COLO668 (cell line): ENCODE data around the gene DUSP16.
"Not testable (repeated sequence)": the region's sequence is repeated elsewhere in the genome, so short reads cannot be mapped to it uniquely, and the experiment has no call there.

ENCODE experiments used
- DNase-seq: peaks from one replicate; lab custom pipeline; 2025; ENCODE audit not compliant: unreplicated experiment; lab: John Stamatoyannopoulos, UW

The DUSP16 gene

DNA sequence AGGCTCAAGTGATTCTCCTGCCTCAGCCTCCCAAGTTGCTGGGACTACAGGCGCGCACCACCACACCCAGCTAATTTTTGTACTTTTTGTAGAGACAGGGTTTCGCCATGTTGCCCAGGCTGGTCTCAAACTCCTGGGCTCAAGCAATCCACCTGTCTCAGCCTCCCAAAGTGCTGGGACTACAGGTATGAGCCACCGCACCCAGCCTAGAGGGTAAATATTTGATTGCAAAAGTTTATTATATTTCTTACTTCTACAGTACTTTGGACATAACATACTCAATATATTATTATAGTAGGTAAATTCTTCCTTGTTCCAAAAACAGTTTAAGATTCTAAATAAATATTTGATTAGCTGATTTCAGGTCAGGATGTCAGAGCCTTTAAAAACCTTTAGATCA, 40.0 kb downstream of the DUSP16 start:
- not testable (repeated sequence) for DNase-seq

DNA sequence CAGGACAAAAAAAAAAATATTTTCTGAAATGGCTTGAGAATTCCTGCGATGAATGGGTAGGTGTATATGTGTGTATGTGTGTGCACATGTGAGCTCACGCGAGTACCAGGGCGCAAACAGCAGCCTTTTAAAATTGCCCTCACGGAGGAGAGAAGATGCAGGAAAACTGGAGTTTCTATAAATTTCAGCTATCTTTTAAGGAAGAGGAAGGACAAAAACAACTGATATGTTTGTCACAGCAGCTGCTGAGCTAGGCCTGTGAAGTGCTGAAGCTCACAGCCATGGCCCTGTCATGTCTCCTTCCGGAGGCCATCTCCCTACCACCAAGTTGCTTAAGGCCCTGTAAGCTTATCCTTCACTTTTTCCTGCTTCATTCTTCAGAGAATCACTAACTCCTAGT, 40.8 kb downstream of the DUSP16 start:
- no peak for DNase-seq

DNA sequence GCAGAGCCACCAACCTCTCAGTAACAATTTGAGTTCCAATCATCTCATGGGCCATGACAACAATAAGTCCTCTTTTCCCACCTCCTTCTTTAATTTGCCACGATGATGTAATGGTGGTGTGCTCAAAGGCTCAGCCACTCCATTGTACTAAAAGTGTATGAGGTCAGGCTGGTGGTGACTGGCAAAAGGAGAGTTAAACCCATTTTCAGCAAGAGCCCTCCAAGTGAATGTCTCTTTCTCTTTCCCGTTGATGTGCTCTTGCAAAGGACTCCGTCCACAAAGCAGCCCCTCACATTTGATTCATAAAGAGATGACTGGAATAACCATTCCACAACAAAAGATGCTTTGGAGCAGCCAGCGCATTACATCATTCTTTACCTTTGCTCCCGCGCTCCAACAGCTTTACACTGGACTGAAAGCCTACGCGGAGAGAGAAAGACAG, 41.6 kb downstream of the DUSP16 start:
- DNase-seq: no peak

DNA sequence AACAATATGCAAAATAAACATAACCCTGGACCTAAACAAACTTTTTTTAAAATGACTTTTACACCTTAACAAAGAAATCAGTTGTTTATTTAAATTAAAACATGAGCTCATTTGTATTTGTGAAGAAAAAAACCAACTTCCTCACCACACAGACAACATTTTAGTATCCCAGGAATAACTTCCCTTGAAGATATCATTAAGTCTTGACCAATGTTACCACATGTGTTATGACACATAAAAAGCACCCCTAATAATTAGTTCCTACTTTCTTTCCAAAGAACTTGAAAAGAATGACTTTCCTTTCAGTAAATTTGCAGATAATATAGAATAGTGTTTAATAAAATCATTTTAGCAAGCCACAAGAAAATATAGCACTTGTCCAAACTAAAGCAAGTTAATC, 42.4 kb downstream of the DUSP16 start:
- DNase-seq: no peak

DNA sequence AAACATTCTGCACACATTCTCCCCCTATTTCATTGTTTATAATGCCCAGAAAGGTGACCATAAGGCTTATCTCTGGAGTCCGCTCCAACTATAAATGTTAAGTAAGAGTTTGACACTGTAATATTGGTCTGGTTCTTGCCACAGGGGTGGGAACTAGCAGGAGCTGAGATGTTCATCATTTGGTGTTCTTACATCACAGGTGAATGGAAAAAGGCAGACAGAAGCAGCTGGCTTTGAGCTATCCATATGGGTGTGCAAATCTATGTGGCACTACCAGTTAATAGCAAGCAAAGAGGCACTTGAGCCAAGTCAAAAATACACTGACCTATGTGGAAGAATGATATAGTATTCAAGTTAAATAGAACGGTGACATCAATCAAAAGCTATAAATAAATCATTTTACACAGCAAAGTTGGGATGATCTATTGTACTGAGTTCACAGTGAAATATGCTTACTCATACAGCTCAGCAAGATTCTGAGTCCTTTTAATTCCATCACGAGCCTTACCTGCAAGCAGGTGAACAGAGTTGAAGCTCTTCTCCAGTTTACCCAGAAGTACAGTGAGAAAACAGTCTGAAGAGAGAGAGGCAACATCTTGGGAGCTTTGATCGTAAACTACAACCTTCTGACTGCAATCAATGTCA, 43.2 kb downstream of the DUSP16 start:
- DNase-seq: no peak

DNA sequence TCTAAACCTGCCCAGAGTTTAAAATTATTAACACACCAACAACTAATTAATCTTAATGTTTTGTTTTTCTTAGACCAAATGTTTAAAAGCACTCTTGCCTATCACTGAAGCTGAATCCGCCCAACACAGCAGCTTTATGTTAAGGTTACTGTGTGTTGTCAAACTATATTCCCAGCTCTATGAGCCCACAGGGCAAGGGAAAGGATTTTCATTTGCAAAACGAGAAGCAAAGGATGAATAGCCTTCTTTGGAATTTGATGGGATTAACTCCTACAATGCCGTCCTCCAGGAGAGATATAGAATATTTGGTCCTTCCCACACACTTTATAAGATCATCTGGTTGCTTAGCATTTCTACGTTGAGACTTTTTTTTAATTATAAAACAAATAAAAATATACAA, 43.7 kb downstream of the DUSP16 start:
- no peak for DNase-seq

DNA sequence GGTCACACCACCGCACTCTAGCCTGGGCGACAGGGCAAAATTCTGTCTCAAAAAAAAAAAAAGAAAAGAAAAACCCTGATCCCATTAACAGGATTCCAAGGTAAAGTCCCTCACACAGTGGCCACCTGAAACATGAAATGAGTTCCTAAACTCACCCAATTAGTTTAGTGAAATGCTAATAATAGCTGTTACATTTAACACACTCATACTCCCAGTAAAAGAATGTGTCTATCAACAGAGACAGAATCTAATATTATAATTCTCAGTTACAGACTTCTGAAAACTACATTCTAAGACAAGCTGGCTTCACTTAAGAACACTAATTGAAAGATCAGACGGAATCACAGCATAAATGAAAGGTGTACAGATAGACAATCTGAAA, 44.2 kb downstream of the DUSP16 start:
- no peak for DNase-seq

DNA sequence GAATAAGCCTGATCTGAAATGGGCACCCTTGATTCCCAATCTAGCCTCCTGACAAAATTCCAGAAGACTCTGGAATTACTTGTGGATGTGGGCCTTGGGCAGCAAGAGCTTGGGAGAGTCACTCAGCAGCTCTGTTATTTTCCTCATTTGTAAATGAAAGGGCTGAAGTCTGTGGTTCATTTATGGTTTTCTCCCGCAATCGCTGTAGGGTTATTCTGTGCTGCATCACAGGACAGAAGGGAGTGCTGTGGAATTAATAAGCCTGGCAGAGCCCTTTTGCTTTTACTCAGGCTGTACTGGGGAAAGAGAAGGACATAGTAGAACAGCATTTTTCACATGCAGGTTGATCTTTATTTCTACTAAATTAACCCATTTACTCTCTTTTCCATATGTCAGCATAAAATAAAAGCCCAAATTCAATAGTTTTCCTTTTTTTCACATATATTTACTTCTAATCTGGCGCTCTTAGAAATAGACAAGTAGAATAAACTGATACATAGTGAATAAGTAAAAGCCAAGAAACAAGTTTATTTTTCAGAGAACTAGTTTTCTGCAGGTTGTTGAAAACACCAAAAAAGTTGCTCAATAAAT, 49.2 kb downstream of the DUSP16 start:
- no peak for DNase-seq

DNA sequence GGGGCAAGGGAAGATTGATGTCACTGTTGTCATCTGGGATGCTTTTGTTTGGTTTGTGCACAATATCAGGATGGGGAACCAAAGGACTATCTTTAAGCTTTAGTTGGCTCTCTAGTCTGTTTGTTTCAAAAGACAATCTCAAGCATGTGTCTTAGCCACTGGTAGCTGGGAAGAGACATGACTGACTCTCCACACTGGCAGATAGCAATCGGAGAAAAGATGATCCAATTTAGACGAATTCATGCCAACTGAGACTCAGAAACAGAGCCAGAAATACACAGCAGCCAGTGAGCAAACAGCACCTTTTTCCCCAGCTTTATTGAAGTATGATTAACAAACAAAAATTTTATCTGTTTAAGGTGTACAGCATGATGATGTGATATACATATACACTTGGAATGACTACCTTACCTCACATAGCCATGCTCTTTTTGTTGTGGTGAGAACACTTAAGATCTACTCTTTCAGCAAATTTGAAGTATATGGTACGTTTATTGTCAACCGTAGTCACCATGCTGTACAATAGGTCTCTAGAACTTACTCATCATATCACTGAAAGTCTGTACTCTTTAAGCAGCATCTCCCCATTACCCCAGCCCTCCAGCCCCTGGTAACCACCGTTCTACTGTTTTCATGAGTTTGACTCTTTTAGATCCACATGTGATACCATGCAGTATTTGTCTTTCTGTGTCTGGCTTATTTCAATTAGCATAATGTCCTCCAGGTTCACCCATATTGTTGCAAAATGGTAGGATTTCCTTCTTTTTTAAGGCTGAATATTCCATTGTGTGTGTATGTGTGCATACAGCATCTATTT, 50.6 kb downstream of the DUSP16 start:
- no peak for DNase-seq

DNA sequence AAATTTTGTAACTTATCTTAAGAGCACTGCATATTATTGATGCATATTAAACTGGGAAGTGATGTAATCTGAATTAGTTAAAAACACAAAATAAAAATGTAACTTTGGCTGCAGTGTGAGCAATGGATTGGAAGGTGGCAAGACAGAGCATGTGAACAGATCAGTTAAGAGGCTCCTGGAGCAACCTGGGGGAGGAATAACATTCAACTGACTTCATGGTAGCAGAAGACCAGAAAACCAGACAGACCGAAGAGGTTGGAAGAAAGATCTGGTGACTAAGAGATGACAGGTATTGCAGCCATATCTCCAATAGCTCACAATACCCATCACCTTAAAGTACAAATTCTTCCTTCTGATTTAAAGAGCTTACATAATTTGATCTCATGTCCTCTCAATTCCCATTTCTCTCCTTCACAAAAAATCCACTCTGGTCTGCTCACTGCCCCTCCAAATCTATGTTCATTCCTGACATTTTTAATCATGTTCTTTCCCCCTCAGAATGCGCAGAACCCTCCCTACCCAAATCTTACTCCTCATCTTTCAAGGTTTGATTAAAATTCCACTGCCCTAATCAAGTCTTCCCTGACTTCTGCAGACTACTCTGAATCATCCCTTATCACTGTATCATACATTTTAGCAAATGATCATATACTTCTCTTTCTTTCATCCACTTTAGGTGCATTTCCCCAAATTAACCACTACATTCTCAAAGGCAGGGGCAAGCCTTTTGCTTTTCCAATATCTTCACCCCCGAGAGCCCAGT, 51.5 kb downstream of the DUSP16 start:
- DNase-seq: no peak

DNA sequence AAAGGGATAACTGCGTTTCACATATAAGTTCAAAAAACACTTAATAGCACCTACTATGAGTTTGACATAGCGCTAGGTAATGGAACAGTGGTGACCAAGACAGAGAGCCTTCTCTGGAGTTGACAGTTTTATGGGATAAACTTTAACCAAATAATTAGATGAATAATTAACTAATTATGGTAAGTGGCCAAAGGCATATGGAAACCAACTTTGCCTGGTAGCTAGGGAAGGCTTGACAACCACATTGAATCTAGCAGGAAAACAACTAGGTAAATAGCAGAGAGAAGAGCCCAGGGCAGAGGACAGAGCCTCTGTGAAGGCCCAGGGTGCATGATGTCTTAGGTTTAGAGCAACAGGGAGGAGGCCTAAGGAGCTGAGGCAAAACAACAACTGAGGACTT, 52.1 kb downstream of the DUSP16 start:
- no peak for DNase-seq

DNA sequence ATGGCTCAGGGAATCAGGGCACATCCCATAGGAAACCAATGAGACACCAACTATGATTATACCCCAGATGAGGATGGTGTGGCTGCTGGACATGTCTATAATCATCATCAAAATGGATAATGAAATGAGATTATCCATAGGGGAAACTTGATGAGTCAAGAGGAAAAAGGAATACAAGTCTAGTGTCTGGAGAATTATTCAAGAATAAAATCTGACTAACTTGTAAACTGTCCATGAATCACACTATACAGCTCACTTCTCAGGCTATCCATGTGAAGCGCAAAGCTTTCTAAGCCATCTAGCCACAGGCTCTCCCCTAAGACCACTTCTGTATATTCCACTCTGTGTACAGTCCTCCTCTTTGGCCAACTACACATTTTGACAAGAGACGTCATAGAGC, 52.5 kb downstream of the DUSP16 start:
- DNase-seq: no peak

DNA sequence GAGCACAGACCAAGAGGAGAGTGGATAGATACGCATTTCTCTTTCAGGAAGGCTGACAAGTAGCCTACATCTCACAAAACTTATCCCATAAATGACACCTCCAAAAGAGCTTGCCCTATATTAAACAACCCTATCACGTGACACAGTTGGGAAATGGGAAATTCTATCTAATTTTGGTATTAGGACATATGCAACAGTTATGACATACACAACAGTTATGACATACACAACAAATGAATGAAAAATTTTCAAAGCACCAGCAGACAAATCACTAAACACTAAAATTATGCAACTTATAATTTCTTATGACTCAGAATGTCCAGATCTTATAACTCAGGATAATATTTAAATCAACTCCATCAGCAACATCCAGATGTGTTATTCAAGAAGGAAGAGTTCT, 54.1 kb downstream of the DUSP16 start:
- no peak for DNase-seq

DNA sequence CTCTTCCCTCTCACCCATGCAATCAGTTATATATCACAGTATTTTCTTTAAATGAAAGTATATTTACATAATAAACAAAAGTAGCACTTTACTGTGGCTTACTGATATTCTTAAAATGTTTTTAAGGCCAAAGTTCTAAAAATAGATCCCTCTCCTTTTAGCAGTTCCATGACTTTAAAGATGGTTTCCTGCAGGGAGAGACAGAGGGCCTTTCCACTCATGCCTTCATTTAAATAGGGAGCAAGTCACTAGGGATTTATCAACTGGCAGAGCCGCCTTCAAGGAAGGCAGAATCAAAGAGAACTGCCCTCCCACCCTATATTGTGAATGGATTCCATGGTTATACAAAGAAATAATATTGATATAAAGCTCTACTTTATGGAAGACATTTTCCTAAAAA, 55.5 kb downstream of the DUSP16 start:
- DNase-seq: no peak

DNA sequence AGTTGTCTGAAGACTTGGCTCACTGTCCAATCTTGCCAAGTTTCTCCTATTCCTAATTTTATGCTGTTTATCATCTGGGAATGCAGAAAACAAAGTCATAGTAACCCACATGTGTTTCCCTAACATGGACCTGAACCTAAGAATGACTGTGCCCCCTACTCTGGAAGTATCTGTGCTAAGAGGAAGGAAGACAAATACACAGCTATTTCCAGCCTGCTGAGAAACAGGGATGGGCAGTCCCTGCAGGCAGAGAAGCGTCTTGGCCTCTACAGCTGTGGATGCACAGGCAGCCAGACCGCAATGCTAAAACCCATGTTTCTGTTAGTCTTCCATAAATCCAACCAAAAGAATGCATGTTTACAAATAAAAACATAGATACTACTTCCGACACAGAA, 56.2 kb downstream of the DUSP16 start:
- no peak for DNase-seq

DNA sequence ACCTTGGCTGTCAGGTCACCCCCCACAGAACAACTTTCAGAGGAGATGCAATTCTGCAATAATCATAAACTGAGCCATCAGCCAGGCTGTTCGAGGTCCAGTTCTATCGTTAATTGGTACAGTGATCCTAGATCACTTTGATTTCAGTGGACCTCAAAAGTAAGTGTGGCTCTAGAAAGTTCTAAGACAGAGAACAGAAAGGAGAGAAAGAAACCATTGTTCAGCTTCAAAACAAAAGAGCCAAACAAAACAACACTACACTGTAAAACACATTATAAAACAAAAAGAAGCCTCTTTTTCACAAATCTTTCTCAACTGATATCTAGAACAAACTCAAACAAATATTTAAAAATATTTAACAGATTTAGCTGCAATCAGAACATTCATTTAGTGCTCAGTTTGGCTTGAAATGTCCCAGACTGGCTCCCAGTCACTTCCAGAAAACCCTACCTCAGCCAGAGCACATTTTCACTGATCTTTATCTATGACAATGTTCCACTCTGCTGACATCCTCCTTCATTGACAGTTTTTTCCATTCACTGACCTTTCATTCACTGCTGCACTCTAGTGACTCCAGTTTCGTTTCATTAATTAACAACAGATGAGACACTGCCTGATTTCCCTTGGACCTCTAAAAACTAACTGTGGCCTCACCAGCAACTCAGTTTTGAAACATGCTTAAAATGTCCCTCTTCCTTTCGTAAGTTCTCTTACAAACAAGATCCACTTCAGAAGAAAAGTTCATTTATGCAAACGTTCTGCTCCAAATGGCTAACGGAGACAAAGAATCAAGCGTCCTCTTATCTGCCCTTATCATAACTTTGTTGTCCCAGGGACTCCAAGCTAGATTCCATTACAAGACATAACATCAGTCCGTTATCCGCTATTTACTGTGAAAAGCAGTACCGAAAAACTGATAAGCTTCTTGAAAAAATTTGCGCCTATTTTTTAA, 56.8 kb downstream of the DUSP16 start:
- no peak for DNase-seq

DNA sequence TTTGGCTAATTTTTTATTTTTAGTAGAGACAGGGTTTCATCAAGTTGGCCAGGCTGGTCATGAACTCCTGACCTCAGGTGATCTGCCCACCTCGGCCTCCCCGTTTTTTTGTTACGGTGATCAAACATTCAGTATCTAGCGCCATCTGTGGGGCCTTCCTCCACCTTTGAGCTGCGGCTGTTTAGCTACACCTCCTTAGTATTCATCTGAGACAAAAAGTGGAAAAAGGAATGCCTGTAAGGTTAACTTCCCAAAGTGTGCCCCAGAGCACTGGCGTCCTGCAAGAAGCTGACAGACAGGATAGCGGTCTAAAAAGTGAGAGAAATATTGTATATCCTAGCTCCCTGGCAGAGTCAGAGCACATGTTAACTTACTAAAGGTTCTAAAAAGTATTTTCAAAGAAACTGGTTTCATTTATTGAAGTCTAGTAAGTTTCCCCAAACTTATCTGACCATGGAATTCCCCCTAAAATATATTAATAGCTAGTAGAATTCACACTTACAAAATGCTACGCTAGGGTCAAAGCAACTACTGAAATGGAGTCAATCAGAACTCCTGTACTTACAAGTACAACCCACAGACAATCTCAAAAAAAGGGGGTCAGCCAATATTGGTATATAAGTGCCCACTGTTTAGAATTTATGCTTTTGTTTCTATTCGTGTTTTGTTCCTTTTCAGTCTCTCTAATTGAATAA, 59.1 kb downstream of the DUSP16 start:
- no peak for DNase-seq

DNA sequence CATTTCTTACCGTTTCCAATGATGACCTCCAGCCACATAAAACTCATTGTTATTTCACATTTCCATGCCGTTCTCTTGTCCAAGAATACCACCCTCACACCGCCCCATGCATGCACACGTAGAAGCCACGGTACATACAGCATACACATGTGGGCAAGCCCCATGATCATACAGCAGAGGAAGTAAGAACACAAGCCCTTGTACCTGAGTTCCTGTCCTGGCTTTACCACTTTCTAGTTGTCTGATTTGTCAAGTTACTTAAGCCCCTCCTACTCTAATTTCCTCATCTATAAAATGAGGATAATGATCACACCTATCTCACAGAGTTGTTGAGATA, 59.9 kb downstream of the DUSP16 start:
- no peak for DNase-seq

DNA sequence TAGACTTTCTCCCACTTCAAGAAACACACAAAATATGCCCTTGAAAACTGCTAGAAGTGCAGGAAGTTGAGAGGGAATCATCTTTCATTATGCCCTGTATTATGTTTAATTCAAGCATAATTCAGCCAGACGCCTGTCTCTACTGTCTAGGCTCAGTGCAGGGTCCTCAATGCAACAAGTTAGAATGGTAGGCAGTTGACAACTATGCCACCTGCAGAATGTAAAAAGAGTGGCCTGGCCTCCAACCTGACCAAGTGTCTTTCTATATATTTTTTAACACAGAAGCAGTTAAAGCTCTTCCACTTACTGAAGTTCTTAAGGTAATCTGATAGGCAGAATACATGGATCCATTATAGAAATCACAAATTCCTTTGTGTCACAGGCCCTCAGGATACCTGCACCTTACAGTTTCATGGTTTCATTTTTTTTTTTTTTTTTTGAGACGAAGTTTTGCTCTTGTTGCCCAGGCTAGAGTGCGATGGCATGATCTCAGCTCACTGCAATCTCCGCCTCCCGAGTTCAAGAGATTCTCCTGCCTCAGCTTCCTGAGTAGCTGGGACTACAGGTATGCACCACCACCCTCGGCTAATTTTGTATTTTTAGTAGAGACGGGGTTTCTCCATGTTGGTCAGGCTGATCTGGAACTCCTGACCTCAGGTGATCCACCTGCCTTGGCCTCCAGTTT, 60.4 kb downstream of the DUSP16 start:
- DNase-seq: not testable (repeated sequence)
